Chondrocyte (in vitro differentiated cells): ENCODE data around the gene ARHGAP44. TPM values are rescaled to one million over a fixed set of nuclear protein-coding genes. Genes with fewer than 3 reads are reported as not detected.
A peak's percentile ranks its signal among the peaks of the same experiment; 100 is the strongest.

Source experiments
- DNase-seq: peaks from one replicate; pipeline ENCODE4 v3.0.0; 2021; ENCODE audit warnings: mixed read lengths, low spot score
- H3K27ac Mint-ChIP-seq: one replicate; pipeline ENCODE4 v1.8.0; 2021; ENCODE audit warnings: mild to moderate bottlenecking, moderate library complexity, mixed read lengths; ENCODE audit not compliant: unreplicated experiment
- H3K27me3 Mint-ChIP-seq: 2 replicates; pipeline ENCODE4 v1.8.0; 2021; ENCODE audit warnings: low read depth, mixed read lengths
- H3K36me3 Mint-ChIP-seq: 2 replicates; pipeline ENCODE4 v1.8.0; 2021; ENCODE audit warnings: low read depth, mixed read lengths
- H3K4me1 Mint-ChIP-seq: 2 replicates; pipeline ENCODE4 v1.8.0; 2021; ENCODE audit warnings: low read depth, mild to moderate bottlenecking, mixed read lengths
- H3K4me3 Mint-ChIP-seq: one replicate; pipeline ENCODE4 v1.8.0; 2021; ENCODE audit warnings: mild to moderate bottlenecking, moderate library complexity, mixed read lengths; ENCODE audit not compliant: unreplicated experiment
- H3K9me3 Mint-ChIP-seq: 2 replicates; pipeline ENCODE4 v1.8.0; 2021; ENCODE audit warnings: low read depth, mixed read lengths
- CTCF ChIP-seq: fragments of 200-600 bp; sonication (generic); IDR thresholded peaks from 2 replicates; pipeline ENCODE4 v1.5.0; 2021; ENCODE audit warnings: antibody characterized with exemption, mild to moderate bottlenecking, moderate library complexity
- long read RNA-seq: library from polyadenylated mRNA; stranded (forward); transcript quantifications from one replicate; pipeline ENCODE4 v2.0.0, GENCODE V29; 2021
- total RNA-seq: library from RNA; stranded (reverse); gene quantifications from 3 replicates; pipeline ENCODE4 v1.2.1, GENCODE V29; 2021

ARHGAP44 gene
- total RNA-seq, result 5.7 to 6.6 TPM (median 6.2 TPM) in 3 replicates
- long read RNA-seq, partial matches to known transcripts, result 0 of 1 reads
- long read RNA-seq, other reads (novel, unspliced or antisense), result 1 of 1 reads

GRCh38 chr17:12789481-12790248, at the start of gene ARHGAP44:
Gene ARHGAP44, plus strand, starts transcription at chr17:12789498. Its CDS starts 341 bp downstream, at chr17:12789839.
- peaks cover 10% of the 10 kb centered on the region for H3K4me1 Mint-ChIP-seq
- H3K27me3 Mint-ChIP-seq, result peaks cover 14% of the 10 kb centered on the region
- H3K36me3 Mint-ChIP-seq, result no peaks in the 10 kb centered on the region
- DNase-seq, result no peak
- H3K9me3 Mint-ChIP-seq, result no peaks in the 10 kb centered on the region
- no peak within 1 kb of the TSS for H3K27ac Mint-ChIP-seq
- peak within 1 kb of the TSS; percentile 86 for H3K4me3 Mint-ChIP-seq
- TF ChIP-seq CTCF, result peak; percentile 25

- peaks cover 10% of the 10 kb centered on the region for H3K36me3 Mint-ChIP-seq
- no peaks in the 10 kb centered on the region for H3K9me3 Mint-ChIP-seq
- H3K27me3 Mint-ChIP-seq, result no peaks in the 10 kb centered on the region
- no peak for DNase-seq
- no peak overlapping the region for H3K27ac Mint-ChIP-seq
- H3K4me3 Mint-ChIP-seq, result no peak overlapping the region
- no peak for TF ChIP-seq CTCF
- peaks cover 14% of the 10 kb centered on the region for H3K4me1 Mint-ChIP-seq
Observed at GRCh38 chr17:12739500-12739899, 49.8 kb upstream of the ARHGAP44 start.

GRCh38 chr17:12743046-12743445, 46.3 kb upstream of the ARHGAP44 start:
- Mint-ChIP-seq H3K27ac (no peak overlapping the region), H3K4me3 (no peak overlapping the region), H3K36me3 (peaks cover 22% of the 10 kb centered on the region), H3K9me3 (no peaks in the 10 kb centered on the region), H3K4me1 (peaks cover 15% of the 10 kb centered on the region), H3K27me3 (no peaks in the 10 kb centered on the region)
- no peak for DNase-seq
- no peak for TF ChIP-seq CTCF

- Mint-ChIP-seq H3K27ac (peak overlapping the region; percentile 38), H3K4me3 (no peak overlapping the region), H3K36me3 (peaks cover 20% of the 10 kb centered on the region), H3K9me3 (no peaks in the 10 kb centered on the region), H3K4me1 (peaks cover 15% of the 10 kb centered on the region), H3K27me3 (no peaks in the 10 kb centered on the region)
- TF ChIP-seq CTCF, result no peak
- DNase-seq, result no peak
Observed at GRCh38 chr17:12744298-12744697, 45.0 kb upstream of the ARHGAP44 start.

- H3K27me3 Mint-ChIP-seq, result no peaks in the 10 kb centered on the region
- H3K36me3 Mint-ChIP-seq, result peaks cover 20% of the 10 kb centered on the region
- TF ChIP-seq CTCF, result no peak
- no peak overlapping the region for H3K4me3 Mint-ChIP-seq
- peaks cover 15% of the 10 kb centered on the region for H3K4me1 Mint-ChIP-seq
- no peak overlapping the region for H3K27ac Mint-ChIP-seq
- no peak for DNase-seq
- no peaks in the 10 kb centered on the region for H3K9me3 Mint-ChIP-seq
Observed at GRCh38 chr17:12744786-12745185, 44.5 kb upstream of the ARHGAP44 start.
